GM12801 (cell line): Measurements from ENCODE around the gene HMGXB3.

Experiments used
- TF ChIP-seq, protein P1 (sequence below): IDR thresholded peaks from one replicate; pipeline ENCODE4 v1.5.1; 2011; ENCODE audit warnings: control low read depth; ENCODE audit not compliant: insufficient read length; ENCODE audit errors: extremely low read depth

Gene HMGXB3, protein sequence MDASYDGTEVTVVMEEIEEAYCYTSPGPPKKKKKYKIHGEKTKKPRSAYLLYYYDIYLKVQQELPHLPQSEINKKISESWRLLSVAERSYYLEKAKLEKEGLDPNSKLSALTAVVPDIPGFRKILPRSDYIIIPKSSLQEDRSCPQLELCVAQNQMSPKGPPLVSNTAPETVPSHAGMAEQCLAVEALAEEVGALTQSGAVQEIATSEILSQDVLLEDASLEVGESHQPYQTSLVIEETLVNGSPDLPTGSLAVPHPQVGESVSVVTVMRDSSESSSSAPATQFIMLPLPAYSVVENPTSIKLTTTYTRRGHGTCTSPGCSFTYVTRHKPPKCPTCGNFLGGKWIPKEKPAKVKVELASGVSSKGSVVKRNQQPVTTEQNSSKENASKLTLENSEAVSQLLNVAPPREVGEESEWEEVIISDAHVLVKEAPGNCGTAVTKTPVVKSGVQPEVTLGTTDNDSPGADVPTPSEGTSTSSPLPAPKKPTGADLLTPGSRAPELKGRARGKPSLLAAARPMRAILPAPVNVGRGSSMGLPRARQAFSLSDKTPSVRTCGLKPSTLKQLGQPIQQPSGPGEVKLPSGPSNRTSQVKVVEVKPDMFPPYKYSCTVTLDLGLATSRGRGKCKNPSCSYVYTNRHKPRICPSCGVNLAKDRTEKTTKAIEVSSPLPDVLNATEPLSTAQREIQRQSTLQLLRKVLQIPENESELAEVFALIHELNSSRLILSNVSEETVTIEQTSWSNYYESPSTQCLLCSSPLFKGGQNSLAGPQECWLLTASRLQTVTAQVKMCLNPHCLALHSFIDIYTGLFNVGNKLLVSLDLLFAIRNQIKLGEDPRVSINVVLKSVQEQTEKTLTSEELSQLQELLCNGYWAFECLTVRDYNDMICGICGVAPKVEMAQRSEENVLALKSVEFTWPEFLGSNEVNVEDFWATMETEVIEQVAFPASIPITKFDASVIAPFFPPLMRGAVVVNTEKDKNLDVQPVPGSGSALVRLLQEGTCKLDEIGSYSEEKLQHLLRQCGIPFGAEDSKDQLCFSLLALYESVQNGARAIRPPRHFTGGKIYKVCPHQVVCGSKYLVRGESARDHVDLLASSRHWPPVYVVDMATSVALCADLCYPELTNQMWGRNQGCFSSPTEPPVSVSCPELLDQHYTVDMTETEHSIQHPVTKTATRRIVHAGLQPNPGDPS (N-terminal part only)

DNA sequence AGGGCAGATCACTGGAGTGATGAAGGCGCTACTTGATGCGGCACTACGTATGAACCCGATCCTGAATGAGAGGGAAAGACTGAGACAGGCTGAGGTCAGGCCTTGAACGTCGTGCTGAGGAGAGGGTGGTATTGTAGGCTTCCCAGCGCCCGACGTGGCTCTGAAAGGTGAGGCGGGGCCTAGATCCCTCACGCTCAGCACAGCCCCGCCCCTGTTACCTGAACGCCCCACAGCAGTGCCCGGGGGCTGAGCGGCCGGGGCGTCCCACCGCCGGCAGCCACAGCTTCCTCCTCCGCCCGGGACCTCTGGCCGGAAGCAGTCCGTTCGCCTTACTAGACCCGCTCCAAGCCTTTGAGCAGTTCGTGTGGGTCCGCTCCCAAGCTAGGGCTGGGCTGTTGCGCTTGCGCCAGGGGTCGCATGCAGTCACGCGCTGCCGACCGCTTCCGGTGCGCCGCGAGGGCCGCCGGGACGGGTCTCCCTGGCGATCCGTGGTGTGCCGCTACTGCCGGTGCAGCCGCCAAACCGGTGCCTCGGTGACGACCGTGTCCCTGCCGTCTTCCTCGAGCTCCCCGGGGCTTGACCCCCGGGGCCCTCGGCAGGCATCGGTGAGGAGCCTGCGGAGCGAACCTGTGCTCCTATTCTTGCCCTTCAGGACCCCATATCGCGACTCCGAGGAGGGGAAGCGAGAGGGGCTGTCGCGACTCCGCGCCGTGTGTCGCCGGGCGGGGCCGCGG is at the start of gene HMGXB3, which contains the start of gene TIGD6:
Gene HMGXB3 (plus strand): TSS at position 484 of the 734 bp plus-strand sequence. CDS start 4,114 bp downstream, outside the sequence.
Gene TIGD6 (minus strand): TSS at position 399 of the 734 bp plus-strand sequence. CDS start 4,306 bp downstream, outside the sequence.
- TF ChIP-seq, protein P1, sequence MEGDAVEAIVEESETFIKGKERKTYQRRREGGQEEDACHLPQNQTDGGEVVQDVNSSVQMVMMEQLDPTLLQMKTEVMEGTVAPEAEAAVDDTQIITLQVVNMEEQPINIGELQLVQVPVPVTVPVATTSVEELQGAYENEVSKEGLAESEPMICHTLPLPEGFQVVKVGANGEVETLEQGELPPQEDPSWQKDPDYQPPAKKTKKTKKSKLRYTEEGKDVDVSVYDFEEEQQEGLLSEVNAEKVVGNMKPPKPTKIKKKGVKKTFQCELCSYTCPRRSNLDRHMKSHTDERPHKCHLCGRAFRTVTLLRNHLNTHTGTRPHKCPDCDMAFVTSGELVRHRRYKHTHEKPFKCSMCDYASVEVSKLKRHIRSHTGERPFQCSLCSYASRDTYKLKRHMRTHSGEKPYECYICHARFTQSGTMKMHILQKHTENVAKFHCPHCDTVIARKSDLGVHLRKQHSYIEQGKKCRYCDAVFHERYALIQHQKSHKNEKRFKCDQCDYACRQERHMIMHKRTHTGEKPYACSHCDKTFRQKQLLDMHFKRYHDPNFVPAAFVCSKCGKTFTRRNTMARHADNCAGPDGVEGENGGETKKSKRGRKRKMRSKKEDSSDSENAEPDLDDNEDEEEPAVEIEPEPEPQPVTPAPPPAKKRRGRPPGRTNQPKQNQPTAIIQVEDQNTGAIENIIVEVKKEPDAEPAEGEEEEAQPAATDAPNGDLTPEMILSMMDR: no peak

DNA sequence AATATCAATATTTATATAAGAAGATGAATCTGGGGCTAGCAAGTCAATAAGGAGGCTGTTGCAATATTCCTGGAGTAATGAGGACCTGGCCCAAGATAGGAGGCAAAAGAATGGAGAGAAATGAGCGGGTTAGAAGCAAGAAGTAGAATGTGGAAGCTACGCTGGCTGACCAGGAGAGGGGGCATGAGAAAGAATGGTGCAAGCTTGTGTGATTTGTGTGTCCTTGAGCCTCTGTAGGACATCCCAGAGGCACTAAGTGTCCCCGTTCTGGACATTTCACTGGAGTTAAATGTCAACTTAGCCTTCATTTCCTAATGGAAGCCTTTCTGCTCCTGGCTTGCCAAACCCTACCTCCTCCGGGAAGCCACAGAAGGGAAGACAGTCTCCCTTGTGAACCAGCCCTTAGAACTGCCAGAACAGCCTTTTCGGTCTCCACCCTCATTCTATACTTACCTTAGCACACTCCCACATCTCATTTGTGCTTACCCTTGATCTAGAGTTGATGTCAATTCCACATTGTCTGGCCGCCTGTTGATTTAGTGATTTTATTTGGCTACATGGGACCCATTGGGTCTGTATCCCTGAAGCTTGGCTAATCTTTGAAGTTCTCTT is 49.3 kb upstream of the HMGXB3 start:
- TF ChIP-seq, protein P1: no peak

DNA sequence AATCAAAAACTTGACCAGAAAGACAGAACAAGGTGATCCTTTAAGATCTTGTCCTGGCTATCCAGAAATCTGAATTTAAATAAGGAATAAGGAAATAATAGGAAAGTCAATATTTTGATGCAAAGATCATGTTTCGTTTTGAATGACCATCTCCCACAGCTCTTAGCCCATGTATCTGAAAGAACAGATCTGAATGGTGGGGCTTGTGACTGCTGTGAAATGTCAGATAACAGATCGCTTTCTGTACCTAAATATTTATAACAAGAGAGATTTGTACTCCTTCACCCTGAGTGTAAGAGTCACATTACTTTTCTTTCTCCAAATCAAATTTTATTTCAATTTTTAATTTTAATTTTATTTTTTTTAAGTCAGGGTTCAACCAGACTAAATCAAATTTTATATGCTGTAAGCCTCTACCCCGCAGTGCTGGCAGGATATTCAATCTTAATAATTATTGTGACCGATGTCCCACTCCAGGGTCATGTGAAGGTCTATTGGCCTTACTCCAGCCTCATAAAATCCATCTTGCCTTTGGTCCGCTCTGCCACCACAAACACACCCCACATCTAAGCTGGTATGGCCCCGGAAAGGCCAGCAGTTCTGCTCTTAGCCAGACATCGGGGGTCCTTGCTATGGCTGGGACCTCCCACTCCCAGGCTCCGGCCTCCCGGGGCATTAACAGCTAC is 47.0 kb upstream of the HMGXB3 start:
- TF ChIP-seq, protein P1: no peak

DNA sequence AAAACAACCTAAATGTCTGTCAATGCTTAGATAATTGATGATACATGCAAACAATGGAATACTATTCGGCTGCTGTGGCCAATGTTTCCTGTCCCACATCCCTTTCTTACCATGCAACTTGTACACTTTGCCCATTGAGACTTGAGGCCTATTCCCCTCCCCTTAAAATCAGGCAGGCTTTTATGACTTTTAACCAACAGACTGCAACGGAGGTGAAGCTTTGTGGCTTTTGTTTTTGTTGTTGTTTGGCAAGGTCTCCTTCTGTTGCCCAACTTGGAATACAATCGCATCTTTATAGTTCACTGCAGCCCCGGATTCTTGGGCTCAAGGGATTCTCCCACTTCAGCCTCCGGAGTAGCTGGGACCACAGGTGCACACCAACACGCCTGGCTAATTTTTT is 45.7 kb upstream of the HMGXB3 start:
- TF ChIP-seq, protein P1: no peak

DNA sequence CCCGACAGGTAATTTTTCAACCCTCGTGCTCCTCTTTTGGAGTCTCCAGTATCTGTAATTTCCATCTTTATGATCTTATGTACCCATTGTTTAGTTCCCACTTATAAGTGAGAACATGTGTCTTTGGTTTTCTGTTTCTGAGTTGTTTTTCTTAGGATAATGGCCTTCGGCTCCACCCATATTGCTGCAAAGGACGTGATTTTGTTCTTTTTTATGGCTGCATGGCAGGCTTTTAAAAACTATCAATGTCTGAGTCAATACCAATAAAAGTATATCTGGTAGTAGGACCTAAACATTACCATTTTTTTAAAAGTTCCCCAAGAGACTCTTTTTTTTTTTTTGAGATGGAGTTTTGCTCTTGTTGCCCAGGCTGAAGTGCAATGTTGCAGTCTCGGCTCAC is 43.9 kb upstream of the HMGXB3 start:
- TF ChIP-seq, protein P1: no peak

DNA sequence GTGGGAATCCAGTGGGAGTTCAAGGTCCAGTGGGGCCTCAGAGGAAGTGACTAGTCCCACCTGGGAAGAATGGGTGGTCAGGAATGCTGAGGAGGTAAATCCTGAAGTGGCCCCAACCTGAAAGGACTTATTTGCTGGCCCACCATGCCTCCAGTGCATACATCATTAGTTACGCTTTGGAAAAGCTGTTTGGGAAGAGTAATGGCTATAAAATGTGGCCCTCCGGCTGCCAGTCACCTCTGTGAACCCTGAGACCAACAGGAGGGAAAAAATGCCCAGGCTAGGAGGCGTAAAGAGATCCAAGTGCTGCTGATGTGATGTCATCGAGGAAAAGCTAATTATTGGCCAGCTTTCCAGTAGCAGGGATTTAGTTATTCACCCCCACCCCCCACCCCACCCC is 42.7 kb upstream of the HMGXB3 start:
- TF ChIP-seq, protein P1: no peak
